PC-9 (cell line): ENCODE measurements around the gene IGSF21.

ENCODE experiments used
- EZH2 ChIP-seq: fragments of 200-600 bp; sonication (generic); IDR thresholded peaks from 2 replicates; pipeline ENCODE4 v1.8.0; 2017; ENCODE audit warnings: antibody characterized with exemption, low read depth
- TF ChIP-seq, protein P1 (sequence below): fragments of 200-600 bp; sonication (generic); conservative IDR thresholded peaks from 2 replicates; pipeline ENCODE4 v1.6.1; 2017; ENCODE audit warnings: mixed run types, antibody characterized with exemption, mild to moderate bottlenecking, moderate library complexity

DNA sequence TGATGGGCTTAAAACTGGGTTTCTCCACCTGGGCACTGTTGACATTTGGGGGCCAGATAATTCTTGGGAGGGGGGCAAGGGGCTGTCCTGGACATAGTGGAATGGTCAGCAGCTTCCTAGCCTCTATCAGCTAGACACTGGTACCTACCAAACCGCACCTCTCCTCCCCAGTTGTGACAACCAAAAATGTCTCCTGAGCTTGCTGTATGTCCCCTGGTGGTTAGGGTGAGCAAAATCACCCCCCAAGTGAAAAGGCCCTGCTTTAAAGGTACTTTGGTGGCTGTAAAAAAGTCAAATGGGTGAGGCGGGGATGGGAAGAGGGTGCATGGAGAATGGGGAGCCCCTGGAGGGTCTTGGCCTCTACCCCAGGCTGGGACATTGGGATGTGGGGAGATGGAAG, 182.0 kb downstream of the IGSF21 start:
- TF ChIP-seq, protein P1, sequence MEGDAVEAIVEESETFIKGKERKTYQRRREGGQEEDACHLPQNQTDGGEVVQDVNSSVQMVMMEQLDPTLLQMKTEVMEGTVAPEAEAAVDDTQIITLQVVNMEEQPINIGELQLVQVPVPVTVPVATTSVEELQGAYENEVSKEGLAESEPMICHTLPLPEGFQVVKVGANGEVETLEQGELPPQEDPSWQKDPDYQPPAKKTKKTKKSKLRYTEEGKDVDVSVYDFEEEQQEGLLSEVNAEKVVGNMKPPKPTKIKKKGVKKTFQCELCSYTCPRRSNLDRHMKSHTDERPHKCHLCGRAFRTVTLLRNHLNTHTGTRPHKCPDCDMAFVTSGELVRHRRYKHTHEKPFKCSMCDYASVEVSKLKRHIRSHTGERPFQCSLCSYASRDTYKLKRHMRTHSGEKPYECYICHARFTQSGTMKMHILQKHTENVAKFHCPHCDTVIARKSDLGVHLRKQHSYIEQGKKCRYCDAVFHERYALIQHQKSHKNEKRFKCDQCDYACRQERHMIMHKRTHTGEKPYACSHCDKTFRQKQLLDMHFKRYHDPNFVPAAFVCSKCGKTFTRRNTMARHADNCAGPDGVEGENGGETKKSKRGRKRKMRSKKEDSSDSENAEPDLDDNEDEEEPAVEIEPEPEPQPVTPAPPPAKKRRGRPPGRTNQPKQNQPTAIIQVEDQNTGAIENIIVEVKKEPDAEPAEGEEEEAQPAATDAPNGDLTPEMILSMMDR, result no peak
- no peak for TF ChIP-seq EZH2
